ENCODE results near the gene C17orf78.

DNA sequence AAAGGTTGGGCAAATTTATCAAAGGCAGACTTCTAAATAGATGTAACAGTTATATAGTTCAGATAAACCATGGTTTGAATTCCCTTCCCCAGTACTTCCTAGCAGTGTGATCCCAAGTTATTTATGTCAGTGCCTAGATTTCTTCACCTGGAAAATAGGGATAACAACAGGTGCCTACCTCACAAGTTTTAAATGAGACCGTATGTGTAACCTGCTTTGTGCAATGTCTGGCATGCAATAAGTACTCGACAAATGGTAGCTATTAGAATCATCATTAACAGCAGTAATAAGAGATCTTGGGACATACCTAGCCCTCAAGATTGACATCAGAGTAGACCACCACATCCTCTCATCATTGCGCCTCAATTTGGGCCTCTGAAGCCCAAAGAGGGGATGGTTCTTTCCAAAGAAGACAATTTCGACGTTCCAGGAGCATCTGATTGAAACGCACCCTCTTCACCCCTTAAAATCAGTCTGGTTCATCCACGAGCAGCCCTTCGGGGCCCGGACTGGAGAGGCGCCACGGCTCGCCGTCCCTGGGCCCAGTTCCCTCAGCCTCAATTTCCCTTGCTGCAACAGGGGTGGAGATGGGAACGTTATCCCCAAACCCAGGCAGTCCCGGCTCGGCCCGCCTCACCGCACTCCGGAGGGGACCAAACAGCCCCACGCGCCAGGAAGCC lies 30.3 kb downstream of the C17orf78 start:
- TF ChIP-seq, protein P1, sequence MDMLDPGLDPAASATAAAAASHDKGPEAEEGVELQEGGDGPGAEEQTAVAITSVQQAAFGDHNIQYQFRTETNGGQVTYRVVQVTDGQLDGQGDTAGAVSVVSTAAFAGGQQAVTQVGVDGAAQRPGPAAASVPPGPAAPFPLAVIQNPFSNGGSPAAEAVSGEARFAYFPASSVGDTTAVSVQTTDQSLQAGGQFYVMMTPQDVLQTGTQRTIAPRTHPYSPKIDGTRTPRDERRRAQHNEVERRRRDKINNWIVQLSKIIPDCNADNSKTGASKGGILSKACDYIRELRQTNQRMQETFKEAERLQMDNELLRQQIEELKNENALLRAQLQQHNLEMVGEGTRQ (IDR thresholded peaks at IDR 0.05; ENCODE audit: low read length): no peak
- TF ChIP-seq CHD1 (IDR thresholded peaks at IDR 0.05; ENCODE audit: low read depth, low read length): no peak
- no peak for TF ChIP-seq JUN (IDR thresholded peaks at IDR 0.05; ENCODE audit: low read depth, low read length)
- no peak for TF ChIP-seq CREB1 (IDR thresholded peaks at IDR 0.05)
- no peak for TF ChIP-seq RFX5 (IDR thresholded peaks at IDR 0.05; ENCODE audit: borderline replicate concordance, low read depth, low read length)
- no peak for TF ChIP-seq TAF1 (IDR thresholded peaks at IDR 0.05; ENCODE audit: low read depth, low read length)
- TF ChIP-seq POLR2A (IDR thresholded peaks at IDR 0.05; ENCODE audit: control extremely low read depth in 1 of 2, low read depth in 2 of 2, low read length in 2 of 2): no peak
- TF ChIP-seq, protein P2, sequence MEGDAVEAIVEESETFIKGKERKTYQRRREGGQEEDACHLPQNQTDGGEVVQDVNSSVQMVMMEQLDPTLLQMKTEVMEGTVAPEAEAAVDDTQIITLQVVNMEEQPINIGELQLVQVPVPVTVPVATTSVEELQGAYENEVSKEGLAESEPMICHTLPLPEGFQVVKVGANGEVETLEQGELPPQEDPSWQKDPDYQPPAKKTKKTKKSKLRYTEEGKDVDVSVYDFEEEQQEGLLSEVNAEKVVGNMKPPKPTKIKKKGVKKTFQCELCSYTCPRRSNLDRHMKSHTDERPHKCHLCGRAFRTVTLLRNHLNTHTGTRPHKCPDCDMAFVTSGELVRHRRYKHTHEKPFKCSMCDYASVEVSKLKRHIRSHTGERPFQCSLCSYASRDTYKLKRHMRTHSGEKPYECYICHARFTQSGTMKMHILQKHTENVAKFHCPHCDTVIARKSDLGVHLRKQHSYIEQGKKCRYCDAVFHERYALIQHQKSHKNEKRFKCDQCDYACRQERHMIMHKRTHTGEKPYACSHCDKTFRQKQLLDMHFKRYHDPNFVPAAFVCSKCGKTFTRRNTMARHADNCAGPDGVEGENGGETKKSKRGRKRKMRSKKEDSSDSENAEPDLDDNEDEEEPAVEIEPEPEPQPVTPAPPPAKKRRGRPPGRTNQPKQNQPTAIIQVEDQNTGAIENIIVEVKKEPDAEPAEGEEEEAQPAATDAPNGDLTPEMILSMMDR (IDR thresholded peaks at IDR 0.05; ENCODE audit: control extremely low read depth in 1 of 3, insufficient read depth in 1 of 3, low read depth in 1 of 3, low read length in 3 of 3): no peak
- TF ChIP-seq HDAC6 (IDR thresholded peaks at IDR 0.05; ENCODE audit: low read depth, low read length): no peak
- no peak for TF ChIP-seq BRCA1 (IDR thresholded peaks at IDR 0.05; ENCODE audit: low read depth, low read length)

Data from H1 (cell line).